Endometrium (tissue), 2 donors: ENCODE measurements around the gene POLR1F.

Experiments
- FAIRE-seq: peaks from 2 replicates; lab custom pipeline; 2012; peaks lifted over from hg19 to GRCh38; lab: Jason Lieb, UNC
- donor health status: control.
- donor health status: control.

POLR1F gene

GRCh38 chr7:19675816-19676215, 33.0 kb downstream of the POLR1F start:
- no peak for FAIRE-seq

DNA sequence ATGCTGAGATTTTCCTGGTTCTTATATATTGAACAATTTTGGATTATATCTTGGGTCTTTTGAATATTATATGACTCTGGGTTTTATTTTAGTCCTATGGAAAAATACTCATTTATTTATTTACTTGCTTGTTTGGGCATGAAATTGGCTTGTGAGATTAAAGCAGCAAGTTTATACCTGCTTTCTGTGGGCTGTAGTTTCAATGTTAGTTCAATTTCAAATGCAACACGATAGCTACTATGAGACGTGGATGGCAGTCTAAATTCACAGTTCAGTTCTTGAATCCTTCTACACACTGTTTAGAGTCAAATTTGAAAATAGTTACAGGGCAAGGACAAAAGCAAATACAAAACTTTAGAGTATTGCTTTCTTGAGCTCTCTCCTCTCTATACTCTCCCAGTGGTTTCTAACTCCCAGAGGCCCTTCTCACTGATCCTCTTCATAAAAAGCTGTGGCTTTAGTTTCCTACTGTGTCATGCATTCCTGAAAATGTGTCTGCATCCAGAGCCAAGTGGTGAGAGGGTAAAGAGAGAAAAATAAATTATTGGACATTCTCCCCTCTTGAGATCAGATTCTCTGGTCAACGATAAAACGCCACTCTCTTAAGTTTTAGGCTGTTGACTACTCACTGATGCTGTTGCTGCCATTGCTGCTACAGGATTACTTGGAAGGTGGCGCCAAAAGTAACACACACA, 34.4 kb downstream of the POLR1F start:
- FAIRE-seq = no peak

- FAIRE-seq = no peak
Observed at GRCh38 chr7:19670806-19671205, 38.0 kb downstream of the POLR1F start.

- FAIRE-seq = peak; percentile 91
Observed at GRCh38 chr7:19665399-19666008, 43.3 kb downstream of the POLR1F start.

- no peak for FAIRE-seq
Observed at GRCh38 chr7:19663816-19664462, 44.9 kb downstream of the POLR1F start.

GRCh38 chr7:19648791-19649190, 60.0 kb downstream of the POLR1F start:
- no peak for FAIRE-seq
